SK-N-SH (cell line): ENCODE data around the gene FGD6.

ENCODE experiments used
- JUND ChIP-seq: IDR thresholded peaks from 2 replicates; pipeline ENCODE4 v1.4.0; 2012
- MXI1 ChIP-seq: IDR thresholded peaks from 2 replicates; pipeline ENCODE4 v1.6.1; 2012; ENCODE audit warnings: mild to moderate bottlenecking, low read depth, low read length, improper control_type of control experiment
- NRF1 ChIP-seq: IDR thresholded peaks from 2 replicates; pipeline ENCODE4 v1.6.1; 2012; ENCODE audit warnings: low read depth, mild to moderate bottlenecking, low read length

GRCh38 chr12:95237315-95237714 lies 20.0 kb upstream of the FGD6 start:
- TF ChIP-seq NRF1 (no peak), MXI1 (no peak), JUND (no peak)
